ENCODE results near the gene DDX4. TPM values are rescaled to one million over a fixed set of nuclear protein-coding genes. Genes with fewer than 3 reads are reported as not detected.

Gene DDX4
- total RNA-seq, 1 experiment from 2014 or later = not detected

DNA sequence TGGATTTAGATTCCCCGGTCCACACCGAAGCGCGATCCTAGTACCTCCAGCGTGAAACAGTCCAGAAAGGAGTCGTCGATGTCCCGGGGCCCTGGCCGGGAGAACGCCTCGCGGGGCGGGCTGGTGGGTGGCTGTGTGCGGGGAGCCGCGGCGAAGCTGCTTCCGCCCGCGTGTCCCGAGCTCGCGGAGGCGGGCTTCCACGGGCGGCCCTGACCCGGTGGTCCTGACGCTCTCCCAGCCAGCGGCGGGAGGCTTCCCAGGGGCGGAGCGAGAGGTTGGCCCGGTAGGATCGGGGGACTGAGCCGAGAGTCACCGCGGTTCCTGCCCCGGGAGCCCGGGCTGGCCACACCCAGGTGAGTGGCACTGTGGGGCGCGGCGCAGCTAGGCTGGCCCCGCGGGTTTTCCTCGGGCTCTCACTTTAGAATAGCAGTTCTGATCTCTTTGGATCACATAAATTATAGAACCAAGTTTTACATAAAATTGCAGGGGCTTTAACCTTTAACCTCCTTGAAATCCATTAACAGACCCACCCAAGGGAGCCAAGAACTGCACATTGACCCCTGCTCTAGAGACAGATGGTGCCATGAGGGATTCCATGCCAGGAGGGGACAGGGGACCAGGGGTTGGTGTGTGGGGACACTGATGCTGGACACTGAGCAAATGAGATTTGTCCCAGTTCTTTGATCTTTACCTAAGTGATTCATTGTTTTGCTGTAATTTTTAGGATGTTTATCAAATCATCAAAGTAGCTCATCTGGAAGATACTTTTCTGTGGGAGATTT lies 84.1 kb downstream of the DDX4 start:
- no peak for DNase-seq (ENCODE audit: low spot score)

DNA sequence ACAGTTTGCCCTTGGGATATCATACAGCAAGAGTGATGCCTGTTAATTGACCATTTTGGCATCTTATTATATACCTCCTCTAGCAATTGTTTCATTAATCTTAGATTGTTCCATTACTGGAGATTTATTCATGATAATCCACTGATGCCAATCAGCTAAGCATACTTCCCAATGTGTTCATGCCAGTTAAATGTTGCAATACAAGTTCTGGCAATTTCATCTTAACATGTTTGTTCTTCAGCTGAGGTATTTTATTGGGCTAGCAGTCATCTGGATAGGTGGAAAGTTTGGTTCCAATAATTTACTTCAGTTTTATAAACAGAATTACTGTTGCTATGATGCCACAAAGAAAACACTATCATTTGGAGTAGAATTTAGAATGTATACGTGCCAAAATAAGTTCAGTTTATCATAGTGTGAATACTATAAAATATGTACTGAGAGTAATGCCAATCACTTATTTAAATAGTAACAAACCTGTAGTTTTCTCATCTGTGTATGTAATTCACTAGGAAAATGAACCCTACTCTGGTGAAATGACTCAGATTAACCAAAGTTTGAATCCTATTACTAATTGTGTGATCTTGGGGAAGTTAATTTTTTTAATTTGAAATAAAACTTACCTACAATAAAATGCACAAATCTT lies 85.4 kb downstream of the DDX4 start:
- DNase-seq (ENCODE audit: low spot score) = no peak

DNA sequence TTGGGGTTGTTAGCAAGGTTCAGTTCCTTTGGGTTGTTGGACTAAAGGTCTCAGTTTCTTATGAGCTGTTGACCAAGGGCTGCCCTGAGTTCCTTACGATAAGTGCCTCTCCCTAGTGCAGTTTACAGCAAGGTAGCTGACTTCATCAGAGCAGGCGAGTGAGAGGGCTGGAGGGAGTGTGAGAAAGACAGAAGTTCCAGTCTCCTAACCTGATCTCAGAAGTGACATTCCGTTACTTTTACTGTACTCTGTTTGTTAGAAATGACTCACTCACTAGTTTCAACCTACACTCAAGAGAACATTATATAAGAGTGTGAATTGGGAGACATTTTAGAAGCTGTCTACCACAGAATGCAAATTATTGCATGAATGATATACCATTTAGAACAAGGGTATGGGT lies 92.1 kb downstream of the DDX4 start:
- no peak for DNase-seq (ENCODE audit: low spot score)

DNA sequence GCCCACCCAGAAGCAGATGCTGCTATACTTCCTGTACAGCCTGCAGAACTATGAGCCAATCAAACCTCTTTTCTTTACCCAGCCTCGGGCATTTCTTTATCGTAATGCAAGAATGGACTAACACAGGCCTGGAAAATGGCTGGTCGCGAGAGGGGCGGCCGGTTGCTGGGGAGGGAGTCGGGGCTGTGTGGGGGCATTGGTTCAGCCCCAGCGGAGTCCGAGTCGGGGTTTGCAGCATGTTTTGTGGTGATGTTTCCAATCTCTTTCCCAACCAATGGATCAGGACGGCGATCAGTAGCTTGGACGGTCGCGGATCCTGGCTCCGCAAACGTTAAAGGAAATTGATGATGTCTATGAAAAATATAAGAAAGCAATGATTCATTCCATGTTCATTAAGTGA lies 94.6 kb downstream of the DDX4 start:
- no peak for DNase-seq (ENCODE audit: low spot score)

DNA sequence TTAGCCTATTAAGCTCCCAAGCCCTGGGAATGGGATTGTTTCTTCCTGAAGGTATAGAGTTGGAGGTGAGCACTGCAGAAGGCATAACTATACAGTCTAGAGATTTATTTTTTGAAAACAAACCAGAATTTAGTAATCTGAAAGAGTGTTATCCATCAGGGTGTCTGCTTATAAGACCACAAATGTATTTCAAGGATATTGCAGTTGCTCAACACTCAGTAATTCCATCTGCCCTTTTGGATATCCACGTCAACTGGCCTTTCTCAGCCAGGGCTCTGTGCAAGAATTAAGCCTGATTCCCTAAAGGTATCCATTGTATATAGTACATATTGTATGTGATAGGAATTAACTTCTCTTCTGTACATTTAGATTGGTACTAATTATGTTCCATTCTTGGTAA lies 98.3 kb downstream of the DDX4 start:
- no peak for DNase-seq (ENCODE audit: low spot score)

DNA sequence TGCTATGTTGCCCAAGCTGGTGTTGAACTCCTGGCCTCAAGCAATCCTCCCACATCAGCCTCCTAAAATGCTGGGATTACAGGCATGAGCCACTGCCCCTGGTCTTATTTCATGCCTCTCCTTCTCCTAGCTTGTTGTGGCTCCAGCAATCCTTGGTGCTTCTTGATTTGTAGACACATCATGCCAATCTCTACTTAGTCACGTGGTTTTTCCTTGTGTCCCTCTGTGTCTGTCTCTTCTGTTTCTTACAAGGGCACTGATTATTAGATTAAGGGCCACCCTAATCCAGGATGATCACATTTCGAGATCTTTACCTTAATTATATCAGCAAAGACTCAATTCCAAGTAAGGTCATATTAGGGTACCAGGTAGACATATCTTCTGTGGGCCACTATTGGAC lies 104.1 kb downstream of the DDX4 start:
- DNase-seq (ENCODE audit: low spot score) = no peak

DNA sequence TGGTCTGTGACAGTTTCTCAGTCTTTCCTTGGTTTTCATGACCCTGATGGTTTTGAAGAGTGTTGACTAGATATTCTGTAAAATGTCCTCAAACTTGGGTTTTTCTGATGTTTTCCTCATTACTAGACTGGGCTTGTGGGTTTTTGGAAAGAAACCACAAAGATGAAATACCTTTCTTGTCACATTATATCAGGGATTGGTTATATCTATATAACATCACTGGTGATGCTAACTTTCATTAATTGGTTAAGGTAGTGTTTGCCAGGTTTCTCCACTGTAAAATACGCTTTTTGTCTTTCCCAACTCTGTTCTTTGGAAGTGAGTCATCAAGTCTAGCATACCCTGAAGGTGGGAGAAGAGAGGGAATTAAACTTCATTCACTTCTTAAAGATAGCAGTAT lies 110.0 kb downstream of the DDX4 start:
- DNase-seq (ENCODE audit: low spot score) = no peak

DNA sequence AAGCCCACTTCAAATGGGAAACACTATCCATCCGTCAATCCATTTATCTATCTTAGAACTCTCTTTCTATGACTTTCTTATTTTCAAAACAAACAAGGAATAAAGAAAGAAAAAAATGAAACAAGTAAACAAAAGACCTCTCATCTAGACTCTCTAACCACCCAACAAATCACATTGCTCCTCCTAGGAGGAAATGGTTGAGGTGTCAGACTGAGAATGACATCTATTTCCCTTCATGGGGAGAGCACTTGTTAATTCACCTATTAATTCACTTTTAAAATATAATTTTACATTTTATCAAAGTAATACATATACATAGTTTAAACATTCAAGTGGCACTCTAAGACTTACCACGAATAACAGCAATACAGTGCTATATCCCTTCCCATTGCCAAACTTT lies 110.9 kb downstream of the DDX4 start:
- DNase-seq (ENCODE audit: low spot score) = no peak

DNA sequence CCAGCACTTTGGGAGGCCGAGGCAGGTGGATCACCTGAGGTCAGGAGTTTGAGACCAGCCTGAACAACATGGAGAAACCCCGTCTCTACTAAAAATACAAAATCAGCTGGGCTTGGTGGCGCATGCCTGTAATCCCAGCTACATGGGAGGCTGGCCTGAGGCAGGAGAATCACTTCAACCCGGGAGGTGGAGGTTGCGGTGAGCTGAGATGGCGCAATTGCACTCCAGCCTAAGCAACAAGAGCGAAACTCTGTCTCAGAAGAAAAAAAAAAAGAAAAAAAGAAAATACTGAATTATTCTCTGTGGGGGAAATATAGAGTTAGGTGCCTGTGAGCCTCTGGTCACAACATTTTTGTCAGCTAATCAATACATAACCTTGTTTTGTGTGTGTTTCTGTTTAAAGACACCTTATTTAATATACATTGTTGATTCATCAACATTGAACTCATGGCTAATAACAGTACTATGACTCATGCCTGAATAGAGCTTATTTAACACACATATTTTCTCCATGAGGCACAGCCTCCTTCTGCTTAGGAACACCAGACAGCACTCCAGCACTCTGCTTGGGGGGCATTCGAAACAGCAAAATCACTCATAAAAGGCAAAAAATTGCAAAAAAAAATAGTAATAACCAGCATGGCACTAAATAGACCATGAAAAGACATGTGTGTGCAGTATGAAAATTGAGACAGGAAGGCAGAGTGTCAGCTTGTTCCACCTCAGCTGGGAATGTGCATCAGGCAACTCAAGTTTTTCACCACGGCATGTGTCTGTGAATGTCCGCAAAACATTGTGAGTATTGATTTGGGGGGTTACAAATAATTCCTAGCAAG lies 113.2 kb downstream of the DDX4 start, which contains the start of gene IL31RA:
Gene IL31RA, plus strand, starts transcription at position 519 of the 836 bp plus-strand sequence. Its CDS starts 214 bp downstream, at position 733.
- DNase-seq (ENCODE audit: low spot score) = no peak

DNA sequence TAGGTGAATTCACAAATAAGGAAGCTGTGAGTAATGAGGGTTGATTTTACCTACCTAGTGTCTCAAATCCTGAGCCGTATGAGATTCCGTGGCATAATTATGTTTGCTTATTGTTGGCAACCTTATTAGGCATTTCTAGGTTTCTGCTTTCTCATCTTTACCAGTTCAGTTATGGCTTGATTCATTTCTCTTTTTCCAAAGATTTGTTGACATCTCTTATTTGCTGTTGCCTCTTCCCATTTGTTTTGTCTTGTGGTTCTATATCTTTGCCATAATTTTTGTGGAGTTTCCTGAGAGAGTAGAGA lies 113.8 kb downstream of the DDX4 start:
- no peak for DNase-seq (ENCODE audit: low spot score)

DNA sequence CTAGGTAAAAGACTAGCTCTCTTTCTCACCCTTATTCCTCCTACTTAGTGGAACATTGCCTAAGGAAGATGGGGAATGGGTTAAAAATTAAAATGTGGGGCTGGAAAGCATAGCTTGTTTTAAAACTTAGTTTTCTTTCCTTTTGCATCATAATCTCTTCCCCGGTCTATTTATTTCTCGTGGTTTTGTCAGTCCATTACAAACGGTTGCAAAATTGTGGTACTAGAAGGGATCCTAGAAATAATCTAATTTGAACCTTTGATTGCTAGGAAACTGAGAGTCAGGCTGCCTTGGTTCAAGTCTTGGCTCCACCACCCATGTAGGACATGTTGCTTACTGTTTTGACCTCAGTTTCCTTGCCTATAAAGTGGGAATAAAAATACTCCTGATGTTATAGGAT lies 114.6 kb downstream of the DDX4 start:
- DNase-seq (ENCODE audit: low spot score) = no peak

DNA sequence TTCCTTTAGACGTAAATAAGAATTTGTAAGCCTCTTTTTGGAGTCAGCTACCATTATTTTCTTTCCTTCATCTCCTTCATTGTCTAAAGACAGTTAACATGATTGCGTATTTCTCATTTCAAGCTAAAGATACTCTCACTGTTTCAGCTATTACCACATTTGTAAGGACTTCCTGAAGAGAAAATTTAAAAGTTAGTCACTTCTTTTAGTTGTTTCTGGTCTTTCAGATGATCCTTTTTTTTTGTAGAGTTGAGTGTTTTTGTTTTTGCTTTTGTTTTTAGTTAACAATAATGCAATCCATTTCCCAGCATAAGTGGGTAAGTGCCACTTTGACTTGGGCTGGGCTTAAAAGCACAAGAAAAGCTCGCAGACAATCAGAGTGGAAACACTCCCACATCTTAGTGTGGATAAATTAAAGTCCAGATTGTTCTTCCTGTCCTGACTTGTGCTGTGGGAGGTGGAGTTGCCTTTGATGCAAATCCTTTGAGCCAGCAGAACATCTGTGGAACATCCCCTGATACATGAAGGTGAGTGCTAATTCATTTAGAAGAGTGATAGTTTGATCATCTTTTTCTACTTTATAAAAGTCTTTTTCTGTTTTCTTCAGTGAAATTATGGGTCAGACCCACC lies 115.3 kb downstream of the DDX4 start:
- no peak for DNase-seq (ENCODE audit: low spot score)

DNA sequence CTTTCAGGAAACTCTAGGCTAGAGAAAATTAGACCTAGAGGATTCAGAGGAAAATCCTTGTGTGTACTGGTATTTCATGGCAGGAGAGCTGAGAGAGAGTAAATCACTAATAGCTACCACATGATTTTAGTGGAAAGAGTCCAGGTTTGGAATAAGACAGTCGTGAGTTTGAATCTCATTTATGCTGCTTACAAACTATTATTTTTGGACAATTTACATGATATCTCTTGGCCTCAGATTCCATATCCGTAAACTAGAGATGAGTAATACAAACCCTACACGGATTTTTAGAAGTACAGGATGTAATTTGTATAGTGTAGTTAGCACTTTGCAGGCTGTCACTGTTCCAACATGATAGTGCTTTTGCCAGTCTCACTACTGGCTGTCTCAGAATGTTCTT lies 116.0 kb downstream of the DDX4 start:
- no peak for DNase-seq (ENCODE audit: low spot score)

DNA sequence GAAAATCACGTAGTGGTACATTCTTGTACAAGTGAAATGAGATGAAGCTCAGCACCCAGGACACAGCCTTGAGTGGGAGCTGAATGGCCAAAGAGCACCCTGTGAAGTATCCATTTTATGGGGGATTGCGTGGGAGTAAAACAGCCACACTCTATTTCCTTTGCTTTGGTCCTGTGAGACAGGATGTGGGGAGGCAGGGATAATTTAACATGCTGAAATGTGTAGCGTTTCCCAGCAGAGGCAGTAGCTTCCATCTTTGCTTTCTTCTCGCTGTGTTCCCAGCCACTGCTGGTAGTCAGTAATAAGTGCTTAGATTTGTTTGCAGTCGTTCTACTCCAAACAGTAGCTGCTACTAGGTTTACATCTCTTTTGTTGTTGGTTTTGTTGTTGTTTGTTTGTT lies 117.6 kb downstream of the DDX4 start:
- DNase-seq (ENCODE audit: low spot score) = no peak

DNA sequence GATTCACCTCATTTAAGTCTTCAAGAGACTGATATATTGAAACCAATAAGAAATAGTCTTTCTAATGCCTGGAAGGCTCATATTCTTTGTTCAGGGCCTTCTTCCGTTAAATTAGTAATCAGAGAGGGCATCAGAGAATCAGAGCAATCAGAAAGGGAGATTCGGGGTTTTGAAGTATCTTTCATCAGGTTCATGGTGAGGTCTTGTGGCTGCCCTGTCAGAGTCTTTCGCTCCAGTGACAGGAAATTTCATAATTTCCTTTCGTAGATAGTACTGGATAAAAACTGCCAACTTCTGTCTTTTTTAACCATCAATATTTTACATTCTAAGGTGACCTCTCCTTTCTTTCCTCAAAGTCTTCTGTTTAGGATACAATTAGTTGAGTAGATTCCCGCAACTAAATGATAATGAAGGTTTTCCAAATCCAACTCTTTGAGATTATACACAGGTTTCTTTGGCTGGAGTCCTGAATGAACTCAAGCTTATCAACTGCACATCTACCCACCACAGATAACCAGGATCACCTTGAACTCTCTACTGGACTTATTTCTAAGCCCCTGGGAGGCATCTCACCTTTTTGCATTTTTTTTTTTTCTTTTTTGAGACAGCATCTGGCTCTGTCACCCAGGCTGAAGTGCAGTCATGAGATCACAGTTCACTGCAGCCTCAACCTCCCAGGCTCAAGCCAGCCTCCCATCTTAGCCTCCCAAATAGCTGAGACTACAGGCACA lies 118.8 kb downstream of the DDX4 start:
- no peak for DNase-seq (ENCODE audit: low spot score)

DNA sequence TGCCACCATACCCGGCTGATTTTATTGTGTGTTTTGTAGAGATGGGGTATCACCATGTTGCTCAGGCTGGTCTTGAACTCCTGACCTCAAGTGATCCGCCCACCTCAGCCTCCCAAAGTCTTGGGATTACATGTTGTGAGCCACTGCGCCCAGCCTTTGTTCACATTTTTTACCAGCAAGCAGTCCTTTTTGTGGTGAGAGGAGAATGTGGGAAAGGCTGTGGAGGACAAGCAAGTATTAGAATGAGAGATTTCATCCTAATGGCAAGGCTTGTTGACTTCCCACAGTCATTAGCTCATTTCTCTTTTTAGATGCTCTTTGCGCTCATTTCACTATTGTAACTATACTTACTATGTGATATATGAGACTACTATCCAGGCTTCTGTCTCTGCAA lies 119.4 kb downstream of the DDX4 start:
- DNase-seq (ENCODE audit: low spot score) = no peak

DNA sequence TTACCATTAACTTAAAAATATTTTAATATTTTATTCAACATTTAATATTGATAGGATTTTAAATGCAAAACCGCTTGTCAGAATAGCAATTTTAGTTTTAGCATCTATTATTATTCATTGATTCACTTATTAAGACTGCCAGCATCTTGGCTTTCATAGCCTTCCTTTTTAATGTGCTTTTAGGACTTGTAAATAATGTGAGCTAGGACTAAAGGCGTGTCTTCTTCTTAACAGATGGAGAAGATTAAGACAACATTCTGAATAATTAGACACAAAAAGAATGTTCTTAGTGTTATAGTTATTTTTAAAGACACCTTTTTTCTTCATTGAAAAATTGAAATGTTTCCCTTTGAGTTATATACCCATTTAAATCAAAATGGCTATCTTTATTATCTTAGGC lies 120.2 kb downstream of the DDX4 start:
- DNase-seq (ENCODE audit: low spot score) = no peak

DNA sequence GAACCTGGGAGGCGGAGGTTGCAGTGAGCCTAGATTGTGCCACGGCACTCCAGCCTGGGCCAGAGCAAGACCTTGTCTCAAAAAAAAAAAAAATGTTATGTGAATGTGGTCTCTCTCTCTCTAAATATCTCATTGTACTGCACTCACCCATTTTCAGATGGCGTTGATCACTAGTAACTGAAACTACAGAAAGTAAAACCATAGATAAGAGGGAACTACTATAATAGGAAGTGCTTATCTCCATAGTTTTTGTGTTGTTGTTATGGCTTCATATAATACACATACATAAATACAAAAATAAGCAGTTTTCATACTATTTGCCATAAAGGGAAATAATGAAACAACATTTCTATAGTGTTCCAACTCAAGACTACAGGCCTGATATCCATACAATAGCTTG lies 122.4 kb downstream of the DDX4 start:
- DNase-seq (ENCODE audit: low spot score) = no peak

DNA sequence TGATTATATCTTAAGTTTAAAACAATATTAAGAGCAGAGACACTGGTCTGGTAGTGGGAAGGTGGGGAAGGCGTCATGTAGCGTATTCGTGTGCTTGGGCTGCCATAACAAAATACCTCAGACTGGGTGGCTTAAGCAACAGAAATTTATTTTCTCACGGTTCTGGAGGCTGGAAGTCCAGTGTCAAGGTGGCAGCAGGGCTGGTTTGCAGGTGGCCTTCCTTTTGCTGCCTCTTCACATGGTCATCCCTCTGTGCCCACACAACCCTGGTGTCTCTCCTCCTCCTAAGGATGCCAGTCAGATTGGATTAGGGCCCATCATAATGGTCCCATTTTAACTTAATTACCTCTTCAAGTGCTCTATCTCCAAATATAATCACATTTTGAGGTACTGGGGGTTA lies 122.8 kb downstream of the DDX4 start:
- DNase-seq (ENCODE audit: low spot score) = no peak

DNA sequence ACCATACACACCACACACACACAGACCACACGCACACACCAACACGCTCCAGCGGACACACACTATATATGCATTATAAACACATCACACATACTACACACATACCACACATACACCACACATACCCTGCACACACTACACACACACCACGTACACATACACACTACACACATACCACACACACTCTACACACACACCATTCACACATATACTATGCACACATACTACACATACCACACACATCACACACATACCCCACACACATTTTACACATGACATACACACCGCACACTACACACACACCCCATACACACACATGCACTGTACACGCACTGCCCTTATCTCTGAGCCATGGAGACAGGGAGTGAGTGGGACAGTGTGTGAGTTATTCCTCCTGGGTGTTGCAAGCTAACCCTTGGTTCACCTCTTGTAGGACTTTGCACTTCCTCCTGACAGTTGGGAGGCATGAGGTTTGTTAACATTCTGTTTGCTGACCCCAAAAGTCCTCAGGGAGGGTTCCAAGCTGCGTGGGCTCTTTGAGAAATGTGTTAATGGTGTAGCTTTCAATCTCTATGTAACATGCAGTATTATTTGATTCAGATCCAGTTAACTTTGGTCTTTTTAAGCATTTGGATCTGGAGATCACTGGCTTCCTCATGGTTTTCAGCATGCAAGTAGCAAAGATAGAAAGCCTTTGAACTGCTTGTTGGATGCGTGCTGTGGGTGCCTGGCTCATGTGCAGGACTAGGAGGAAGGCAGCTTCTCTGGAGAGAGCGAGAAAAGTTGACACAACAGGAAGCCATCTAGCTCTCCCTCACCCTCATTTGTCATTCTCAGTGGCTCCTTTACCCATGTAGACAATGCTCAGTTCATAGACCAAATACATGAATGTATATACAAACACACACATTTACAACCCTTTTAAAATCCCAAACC lies 127.0 kb downstream of the DDX4 start:
- no peak for DNase-seq (ENCODE audit: low spot score)

Data from HT-29 (cell line).